WTC11 (cell line): ENCODE measurements around the gene NSUN4.

ENCODE experiments used
- CTCF ChIP-seq: fragments of 200-600 bp; IDR thresholded peaks from 2 replicates; pipeline ENCODE4 v1.8.0; 2022; ENCODE audit warnings: antibody characterized with exemption
- ELF4 ChIP-seq: sonication (generic); formaldehyde crosslinking; IDR thresholded peaks from 2 replicates; pipeline ENCODE4 v1.8.1; 2022; ENCODE audit warnings: low read depth, mild to moderate bottlenecking, moderate library complexity, missing genetic modification reagents
- IRF2 ChIP-seq: sonication (generic); formaldehyde crosslinking; IDR thresholded peaks from 2 replicates; pipeline ENCODE4 v1.8.0; 2022; ENCODE audit warnings: low read depth, missing genetic modification reagents, borderline replicate concordance
- NR2C2 ChIP-seq: sonication (generic); formaldehyde crosslinking; IDR thresholded peaks from 2 replicates; pipeline ENCODE4 v1.8.0; 2022; ENCODE audit warnings: mild to moderate bottlenecking, missing genetic modification reagents
- NR3C1 ChIP-seq: sonication (generic); formaldehyde crosslinking; conservative IDR thresholded peaks from 2 replicates; pipeline ENCODE4 v1.8.1; 2023; ENCODE audit warnings: low read depth, mild to moderate bottlenecking, missing genetic modification reagents
- USF1 ChIP-seq: sonication (generic); formaldehyde crosslinking; IDR thresholded peaks from 2 replicates; pipeline ENCODE4 v1.8.0; 2022; ENCODE audit warnings: mild to moderate bottlenecking, missing genetic modification reagents

GRCh38 chr1:46405197-46405555, 64.6 kb downstream of the NSUN4 start:
- TF ChIP-seq NR3C1 (CRISPR knock-in tag) (no peak), USF1 (CRISPR knock-in tag) (no peak), CTCF (no peak), NR2C2 (CRISPR knock-in tag) (no peak), ELF4 (CRISPR knock-in tag) (no peak), IRF2 (CRISPR knock-in tag) (no peak)
